DOHH2 (cell line): Measurements from ENCODE around the gene KLHDC9.

ENCODE experiments used
- EZH2phosphoT487 ChIP-seq: fragments of 200-600 bp; sonication (generic); IDR thresholded peaks from 2 replicates; pipeline ENCODE4 v1.6.1; 2017; ENCODE audit warnings: borderline replicate concordance, mild to moderate bottlenecking, antibody characterized with exemption, low read length, moderate library complexity, mixed read lengths
- TF ChIP-seq, protein P1 (sequence below): fragments of 200-600 bp; sonication (generic); IDR thresholded peaks from one replicate; pipeline ENCODE4 v1.5.1; 2014; ENCODE audit warnings: antibody characterized with exemption, mild to moderate bottlenecking, low read depth, low read length; ENCODE audit not compliant: poor library complexity, severe bottlenecking

DNA sequence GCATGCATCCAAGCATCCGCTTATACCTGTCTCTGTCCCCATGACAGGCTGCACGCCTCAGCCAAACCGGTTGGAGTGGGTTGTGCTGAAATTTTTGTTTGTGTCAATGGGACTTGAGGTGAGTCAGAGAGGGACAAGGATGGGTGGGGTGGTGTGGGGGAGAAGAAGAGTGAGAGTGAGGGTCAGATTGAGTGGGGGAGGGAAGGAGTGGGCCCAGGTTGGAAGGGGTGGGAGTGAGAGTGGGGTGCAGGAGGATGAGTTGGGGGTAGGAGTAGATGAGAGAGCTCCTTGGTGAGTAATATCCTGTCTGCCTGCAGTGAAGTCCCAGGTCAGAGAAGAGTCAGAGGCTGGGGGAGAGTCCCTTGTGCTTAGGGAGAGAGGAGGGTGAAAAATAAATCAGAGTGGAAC lies 5.5 kb upstream of the KLHDC9 start:
- TF ChIP-seq, protein P1, sequence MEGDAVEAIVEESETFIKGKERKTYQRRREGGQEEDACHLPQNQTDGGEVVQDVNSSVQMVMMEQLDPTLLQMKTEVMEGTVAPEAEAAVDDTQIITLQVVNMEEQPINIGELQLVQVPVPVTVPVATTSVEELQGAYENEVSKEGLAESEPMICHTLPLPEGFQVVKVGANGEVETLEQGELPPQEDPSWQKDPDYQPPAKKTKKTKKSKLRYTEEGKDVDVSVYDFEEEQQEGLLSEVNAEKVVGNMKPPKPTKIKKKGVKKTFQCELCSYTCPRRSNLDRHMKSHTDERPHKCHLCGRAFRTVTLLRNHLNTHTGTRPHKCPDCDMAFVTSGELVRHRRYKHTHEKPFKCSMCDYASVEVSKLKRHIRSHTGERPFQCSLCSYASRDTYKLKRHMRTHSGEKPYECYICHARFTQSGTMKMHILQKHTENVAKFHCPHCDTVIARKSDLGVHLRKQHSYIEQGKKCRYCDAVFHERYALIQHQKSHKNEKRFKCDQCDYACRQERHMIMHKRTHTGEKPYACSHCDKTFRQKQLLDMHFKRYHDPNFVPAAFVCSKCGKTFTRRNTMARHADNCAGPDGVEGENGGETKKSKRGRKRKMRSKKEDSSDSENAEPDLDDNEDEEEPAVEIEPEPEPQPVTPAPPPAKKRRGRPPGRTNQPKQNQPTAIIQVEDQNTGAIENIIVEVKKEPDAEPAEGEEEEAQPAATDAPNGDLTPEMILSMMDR: no peak
- no peak for TF ChIP-seq EZH2phosphoT487
